Fibroblast of skin of abdomen (primary cell): ENCODE measurements around the gene PLVAP.
"Not testable (repeated sequence)": the region's sequence is repeated elsewhere in the genome, so short reads cannot be mapped to it uniquely, and the experiment has no call there.

ENCODE experiments used
- DNase-seq: peaks from one replicate; pipeline ENCODE4 v3.0.0-alpha.2; 2013

PLVAP gene

DNA sequence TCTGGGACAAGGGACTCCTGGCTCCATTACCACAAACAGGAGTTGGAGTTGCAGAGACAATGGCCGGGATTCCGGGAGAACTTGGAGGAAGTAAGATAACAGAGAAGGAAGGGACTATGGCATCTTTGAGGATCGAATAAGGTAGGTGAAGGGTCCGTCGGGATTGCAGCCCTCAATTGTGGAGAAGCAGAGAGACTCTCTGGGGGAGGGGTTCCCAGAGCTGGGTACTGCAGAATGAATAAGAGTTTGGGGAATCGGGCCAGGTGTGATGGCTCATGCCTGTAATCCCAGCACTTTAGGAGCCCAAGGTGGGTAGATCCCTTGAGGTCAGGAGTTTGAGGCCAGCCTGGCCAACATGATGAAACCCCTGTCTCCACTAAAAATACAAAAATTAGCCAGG is 24.5 kb upstream of the PLVAP start:
- no peak for DNase-seq

DNA sequence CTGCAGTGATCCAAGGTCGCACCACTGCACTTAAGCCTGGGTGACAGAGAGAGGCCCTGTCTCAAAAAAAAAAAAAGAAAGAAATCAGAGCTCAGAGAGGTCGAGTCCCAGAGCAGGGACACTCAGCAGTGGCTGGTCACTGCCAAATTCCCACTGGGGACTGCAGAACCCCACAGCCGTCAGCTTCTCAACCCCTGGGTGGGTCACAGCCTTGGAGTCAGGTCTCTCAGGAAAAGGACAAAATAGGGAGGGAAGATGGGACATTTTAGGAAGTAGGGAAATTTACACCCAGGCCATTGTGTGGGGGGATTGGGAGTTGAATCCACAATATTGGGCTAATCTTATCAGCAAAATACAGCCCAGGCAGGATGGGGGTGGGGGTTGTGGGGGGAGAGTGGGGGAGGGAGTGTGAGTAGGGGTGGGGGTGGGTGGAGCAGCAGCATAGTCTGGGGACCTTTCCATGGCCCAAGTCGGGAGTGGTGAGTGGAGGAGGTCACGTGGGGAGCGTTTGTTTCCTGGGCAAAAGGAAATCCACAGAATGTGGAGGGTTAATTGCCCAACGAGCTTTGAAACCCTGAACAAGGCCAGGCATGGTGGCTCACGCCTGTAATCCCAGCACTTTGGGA is 21.9 kb upstream of the PLVAP start:
- DNase-seq = no peak

DNA sequence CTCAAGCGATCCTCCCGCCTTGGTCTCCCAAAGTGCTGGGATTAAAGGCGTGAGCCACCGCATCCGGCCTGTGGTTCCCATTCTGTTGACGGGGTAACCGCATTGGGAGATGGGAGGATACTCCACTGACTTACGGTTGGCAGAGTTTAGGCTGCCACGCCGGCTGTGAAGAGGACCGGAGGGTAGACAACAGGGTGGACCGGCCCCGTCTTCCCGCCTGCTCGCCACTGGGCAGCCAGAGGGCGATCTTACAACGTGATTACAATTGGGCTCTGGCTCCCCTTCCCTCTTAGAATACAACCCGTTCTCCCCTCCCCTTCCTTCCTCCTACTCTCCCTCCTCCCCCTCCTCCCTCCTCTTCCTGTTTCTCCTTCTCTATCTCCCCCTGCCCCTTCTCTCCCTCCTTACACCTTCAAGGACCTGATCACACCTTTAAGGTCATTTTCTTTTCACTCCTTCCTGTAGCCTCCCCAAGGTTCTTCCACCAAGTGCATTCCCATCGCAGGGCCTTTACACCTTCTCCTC is 17.8 kb upstream of the PLVAP start:
- peak; percentile 36 for DNase-seq

DNA sequence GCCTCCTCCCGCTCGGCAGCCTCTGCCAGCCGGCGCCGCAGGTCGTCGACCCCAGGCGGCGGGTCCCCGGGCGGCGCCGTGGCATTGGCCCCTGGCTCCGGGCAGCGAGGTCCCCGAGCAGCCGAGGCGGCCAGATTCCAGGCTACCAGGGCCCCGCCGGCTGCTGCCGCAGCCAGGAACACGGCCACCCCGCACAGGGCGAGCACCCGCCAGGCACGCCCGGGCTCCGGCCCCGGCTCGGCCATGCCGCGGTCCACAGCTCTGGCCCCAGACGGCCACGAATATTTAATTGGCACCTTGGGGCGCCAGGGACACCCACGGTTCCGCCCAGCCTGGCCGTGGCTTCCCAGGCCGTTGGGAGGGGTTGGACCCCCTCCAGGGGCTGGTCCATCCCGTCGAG is 16.8 kb upstream of the PLVAP start, which contains the start of gene CCDC194:
Gene CCDC194, minus strand, starts transcription at position 283 of the 400 bp plus-strand sequence. Its CDS starts 38 bp downstream, at position 245.
- no peak for DNase-seq

DNA sequence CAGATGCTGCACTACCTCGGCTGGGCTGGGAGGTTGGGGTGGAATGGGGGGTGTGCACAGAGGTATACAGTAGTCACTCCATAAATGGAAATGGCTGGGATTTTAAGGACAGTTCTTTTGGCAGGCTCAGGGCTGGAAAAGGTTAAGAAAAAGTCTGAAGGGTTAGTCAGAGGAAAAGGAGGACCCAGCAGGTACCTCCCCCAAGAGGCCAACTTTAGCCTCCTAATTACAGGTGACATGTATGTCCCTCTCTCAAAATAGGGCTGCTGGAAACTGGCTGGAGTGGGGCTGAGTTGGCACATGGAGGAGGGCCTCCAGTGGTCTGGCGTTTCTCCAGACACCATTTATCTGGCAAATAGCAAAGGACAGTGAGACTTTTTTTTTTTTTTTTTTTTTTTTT is 15.9 kb upstream of the PLVAP start:
- no peak for DNase-seq

DNA sequence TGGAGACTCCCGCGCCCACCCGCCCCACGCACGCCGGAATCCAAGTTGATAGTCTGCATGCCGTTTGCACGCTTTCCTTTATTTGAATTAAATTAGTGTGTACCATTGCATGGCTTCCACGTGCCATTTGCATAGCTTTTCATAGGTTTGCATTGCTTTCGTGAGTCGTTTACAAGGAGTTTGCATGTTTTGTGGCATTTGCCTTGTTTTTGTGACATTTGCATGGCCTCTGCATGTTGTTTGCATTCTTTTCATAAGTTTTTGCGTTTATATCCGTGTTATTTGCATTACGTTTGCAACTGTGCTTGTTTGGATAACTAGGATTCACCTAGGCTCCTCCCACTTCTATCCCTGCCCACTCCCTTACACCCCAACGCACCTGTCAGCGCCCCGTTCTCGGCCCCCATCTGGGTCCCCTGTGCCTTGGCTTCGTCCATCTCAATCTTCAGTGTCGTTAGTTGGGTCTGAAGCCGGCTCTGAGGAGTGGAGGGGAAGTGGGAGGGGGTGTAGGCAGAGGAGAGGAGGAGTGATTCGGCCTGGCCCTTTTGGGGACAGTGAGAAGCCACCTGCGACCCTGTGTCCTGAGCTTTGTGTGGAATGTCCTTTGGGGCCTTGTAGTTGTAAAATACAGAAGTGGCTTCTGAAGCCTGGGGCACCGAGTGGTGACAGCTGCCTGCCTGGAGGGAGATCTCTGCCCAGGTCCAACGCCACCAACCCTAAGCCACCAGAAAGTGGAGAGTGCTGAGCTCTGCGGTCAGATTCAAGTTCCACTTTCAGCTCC is 14.4 kb upstream of the PLVAP start:
- DNase-seq = no peak

DNA sequence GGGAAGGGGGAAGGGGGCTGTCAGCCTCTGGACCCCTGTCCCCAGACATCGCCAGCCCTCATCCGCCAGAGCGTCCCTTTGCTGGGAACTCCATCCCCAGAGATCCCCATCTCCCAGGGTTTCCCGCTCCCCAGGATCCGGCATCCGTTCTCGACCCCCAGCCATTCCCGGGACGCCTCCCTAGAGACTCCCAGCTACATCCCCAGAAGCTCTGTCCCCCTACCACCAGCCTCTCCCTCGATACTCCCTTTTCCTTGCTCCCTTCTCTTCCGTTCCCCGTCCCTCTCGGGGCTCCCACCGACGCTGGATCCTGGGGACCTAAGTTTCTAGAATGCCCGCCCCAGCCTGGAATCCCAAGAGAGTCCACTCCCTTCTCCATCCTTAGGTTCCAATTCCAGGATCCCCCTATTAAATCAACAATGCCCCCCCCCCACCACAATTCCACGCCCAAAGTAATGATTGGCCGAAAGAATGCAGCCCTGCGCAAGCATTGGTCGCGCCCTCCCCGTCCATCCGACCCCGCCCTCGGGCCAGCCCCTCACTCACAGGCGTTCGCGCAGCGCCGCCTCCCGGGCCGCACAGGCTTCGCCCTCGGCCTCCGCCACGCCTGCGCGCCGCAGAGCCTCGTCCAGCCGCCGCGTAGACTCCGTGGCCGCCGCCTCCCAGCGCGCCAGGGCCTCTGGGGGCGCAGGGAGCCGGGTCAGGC is 13.7 kb upstream of the PLVAP start:
- DNase-seq = peak; percentile 91

DNA sequence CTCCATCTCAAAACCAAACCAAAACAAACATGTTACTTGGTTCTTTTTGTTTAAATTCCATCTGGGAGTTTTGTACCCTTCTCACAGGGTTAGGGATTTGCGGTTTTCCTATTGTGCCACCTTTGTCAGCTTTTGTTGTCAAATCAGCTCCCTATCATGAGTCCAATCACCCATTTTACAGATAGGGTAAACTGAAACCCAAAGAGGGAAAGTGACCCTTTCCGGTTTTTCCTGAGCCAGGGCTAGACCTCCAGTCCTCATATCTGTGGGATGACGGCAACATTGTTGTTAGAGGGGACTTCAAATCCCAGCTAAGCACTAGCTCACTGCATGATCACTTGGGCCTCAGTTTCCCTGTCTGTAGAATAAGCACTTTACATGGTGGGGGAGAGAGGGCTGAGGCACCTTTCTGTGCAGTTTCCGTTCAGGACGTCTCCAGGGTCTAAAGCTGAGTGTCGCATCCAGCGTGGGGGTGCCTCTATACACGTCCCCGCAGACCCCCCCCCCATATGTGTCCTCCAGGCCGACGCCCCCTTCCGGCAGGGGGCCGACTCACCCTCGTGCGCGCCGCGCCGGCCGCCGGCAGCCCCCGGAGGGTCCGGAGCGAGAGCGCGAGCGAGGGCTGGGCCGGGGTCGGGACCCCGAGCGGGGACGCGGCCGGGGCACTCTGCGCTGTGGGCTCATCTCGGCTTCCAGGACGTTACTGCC is 13.0 kb upstream of the PLVAP start:
- DNase-seq = no peak

DNA sequence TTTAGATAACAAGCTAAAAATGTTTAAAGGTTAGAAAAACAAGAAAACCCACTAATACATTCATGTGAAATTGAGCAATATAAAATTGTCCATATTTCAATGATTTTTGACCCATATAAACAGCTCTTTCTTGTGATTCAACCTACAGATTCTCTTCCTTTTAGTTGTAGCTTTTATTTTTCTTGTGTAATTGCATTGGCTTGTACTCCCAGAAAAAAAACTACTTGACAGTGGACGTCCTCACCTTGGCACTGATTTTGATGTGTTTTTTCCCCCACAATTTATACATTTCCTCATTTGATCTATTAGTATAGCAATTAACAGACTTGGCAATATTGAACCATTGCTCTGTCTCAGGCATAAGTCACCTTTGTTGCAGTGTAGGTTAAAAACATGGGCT is 12.1 kb upstream of the PLVAP start:
- DNase-seq = no peak

DNA sequence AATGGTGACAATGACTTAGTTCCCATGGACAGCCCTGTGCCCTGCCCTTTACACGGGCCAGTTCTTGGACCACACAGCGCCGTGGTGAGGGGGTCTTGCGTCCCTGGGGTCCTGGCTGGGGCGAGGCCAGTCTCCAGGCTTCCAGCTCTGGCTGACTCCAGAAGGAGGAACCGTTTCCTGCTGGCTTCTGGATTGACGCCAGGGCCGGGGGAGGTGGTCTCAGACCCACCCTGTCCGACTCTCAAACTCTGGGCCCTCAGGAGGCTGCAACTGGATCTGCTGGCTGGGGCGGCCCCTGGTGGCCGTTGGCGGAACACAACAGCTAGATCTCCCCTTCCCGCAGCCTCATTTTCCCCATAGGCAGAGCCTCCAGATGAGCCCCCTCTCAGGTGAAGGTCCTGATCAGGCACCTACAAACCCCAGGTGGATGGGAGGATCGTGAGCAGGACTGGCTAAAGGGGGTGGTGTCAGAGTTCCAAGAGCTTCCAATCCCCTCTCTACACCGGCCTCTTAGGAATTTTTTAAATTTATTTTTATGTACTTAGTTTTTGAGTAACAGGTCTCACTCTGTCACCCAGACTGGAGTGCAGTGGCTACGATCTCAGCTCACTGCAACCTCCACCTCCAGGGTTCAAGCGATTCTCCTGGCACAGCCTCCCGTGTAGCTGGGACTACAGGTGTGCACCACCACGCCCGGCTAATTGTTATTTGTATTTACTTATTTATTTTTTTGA is 8.9 kb upstream of the PLVAP start:
- DNase-seq = peak; percentile 55

DNA sequence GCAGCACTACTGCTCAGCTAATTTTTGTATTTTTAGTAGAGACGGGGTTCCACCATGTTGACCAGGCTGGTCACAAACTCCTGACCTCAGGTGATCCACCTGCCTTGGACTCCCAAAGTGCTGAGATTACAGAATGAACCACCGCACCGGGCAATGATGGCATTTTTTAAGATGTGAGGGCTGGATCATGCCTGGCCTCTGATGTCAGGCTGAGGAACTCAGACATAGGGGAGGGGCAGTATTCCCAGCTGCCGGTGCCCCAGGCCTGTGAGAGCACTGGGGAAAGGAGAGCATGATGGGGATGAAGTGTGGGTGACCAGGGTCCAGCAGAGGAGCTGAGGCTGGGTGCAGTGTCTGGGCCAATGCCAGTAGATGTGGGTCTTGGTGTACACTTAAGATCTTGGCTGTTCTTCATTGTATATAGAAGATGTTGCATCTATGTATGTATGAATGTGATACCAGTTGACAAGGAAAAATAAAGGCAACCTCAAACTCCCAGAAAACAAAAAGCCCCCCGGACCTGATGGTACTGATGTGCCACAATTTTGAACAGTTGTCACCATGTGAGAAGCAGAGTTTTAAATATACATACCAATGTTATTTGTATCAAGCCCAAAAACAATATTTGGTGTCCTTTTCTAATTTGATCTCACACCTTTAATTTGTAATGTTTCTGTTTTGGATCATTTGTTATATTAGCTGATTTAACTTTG is 3.4 kb upstream of the PLVAP start:
- no peak for DNase-seq

DNA sequence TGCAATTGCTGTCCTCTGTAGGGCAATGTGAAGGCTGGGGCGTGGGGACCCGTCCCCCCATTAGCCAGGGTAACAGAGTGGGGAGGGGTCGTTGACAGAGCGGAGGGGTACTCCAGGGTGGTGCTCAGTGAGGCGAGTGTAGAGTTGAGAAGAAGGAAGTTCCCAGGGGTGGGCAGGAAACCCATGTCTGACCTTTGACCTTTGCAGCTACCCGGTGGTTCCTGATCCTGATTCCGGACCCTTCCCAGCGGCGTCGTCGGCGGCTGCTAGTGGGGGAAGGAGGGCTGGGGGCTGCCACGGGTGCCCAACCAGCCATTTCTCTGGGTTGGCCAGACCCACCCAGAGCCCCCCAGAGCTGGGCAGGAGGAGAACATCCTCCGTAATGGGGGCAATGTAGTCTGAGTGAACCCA is 2.1 kb upstream of the PLVAP start:
- no peak for DNase-seq

DNA sequence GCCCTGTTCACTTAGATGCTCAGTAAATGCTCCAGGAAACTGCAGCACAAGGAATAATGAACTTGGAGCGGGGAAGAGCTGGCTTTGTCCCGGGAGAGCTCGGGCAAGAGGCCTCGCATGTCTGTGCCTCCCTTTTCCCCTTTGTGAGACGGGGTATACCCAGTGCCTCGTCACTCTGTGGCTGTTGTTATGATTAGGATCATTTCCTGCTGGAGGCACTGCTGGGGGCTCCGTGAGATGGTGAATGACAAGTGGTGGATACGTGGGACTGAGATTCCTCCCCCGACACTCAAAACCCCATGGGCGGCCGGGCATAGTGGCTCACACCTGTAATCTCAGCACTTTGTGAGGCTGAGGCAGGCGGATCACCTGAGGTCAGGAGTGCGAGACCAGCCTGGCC is 1.1 kb upstream of the PLVAP start:
- no peak for DNase-seq

DNA sequence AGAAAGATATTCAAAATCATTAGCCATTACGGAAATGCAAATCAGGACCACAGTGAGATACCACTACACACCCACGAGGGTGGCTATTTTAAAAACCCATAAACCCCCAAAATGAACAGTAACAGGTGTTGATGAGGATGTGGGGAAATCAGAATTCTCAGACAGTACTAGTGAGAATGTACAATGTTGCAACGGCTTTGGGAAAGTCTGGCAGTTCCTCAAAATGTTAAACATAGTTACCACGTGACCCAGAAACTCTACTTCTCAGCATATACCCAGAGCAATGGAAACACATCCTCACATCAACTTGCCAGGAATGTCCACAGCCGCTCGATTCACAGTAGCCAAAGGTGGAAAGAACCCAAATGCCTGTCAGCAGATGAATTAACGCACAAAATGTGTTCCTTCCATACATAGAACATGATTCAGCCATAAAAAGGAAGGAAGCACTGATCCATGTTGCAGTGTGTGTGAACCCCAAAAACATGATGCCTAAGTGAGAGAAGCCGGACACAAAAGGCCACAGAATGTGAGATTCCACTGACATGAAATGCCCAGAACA is 7.0 kb downstream of the PLVAP start:
- DNase-seq = peak; percentile 56

DNA sequence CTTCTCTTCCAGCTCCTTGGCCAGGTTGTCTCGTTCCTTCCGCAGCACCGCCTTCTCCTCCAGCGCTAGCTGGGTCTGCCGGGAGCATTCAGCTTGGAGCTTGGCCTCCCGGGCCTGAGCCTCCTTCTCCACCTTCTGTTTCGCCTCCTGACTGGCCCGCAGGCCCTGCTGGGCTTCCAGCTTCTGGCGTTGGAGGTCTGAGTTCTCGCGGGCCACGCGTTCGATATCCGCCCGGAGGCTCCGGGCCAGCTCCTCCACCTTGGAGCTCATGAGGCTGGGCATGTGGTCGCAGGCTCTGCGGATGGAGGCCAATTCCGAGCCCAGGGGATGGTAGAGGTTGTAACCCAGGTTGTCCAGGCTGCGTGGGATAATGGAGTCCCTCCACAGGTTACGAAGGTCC is 11.8 kb downstream of the PLVAP start:
- no peak for DNase-seq

DNA sequence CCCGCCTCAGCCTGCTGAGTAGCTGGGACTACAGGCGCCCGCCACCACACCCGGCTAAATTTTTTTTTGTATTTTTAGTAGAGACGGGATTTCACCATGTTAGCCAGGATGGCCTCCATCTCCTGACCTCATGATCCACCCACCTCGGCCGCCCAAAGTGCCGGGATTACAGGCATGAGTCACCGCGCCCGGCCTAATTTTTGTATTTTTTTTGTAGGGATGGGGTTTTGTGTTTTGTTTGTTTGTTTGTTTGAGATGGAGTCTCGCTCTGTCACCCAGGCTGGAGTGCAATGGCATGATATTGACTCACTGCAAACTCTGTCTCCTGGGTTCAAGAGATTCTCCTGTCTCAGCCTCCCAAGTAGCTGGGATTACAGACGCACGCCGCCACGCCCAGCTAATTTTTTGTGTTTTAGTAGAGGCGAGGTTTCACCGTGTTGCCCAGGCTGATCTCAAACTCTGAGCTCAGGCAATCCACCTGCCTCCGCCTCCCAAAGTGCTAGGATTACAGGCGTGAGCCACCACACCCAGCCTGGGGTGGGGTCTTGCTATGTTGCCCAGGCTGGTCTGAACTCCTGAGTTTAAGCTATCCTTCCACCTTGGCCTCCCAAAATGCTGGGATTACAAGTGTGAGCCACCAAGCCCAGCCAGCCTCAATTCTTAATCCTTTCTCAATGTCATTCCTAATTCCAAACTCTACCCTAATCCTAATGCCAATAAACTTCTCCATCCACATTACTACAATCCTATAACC is 13.1 kb downstream of the PLVAP start:
- DNase-seq = not testable (repeated sequence)

DNA sequence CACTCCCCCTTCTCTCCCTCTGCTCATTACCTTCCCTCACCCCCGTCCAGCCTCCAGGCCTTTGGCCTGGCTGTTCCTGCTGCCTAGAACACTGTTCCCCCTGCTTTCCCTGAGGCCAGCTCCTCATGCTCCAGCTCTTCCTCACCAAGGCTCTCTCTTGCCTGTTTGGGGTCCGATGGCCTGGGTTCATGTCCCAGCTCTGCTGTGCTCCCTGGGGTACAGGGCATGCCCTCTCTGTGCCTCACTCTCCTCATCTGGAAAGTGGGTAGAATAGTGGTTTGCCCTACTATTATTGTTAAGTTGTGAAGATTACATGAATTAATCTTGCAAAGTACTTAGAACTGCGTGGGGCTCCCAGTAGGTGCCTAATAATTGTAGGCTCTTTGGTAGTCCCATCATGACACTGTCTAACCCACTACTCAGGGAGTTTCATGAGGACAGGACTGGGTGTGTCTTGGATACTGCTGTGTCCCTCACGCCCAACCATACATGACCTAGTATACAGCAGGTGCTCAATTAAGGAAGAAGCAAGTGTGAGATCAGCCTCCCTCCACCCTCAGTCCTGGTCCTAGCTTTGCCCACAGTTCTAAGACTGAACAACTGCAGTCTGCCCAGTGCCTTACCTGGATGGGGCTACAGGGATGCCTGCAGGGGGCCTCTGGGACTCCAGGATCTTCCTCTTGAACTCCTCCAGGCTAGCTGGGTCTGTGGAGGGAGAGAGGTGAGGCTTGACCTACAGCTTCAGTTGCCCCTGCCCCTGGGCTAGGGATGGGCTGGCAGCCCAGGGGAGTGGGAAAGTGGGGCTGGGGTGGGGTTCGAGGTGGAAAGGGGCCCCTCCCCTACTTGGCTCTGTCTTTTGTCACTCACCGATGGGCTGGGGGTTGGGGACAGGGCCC is 17.0 kb downstream of the PLVAP start:
- no peak for DNase-seq

DNA sequence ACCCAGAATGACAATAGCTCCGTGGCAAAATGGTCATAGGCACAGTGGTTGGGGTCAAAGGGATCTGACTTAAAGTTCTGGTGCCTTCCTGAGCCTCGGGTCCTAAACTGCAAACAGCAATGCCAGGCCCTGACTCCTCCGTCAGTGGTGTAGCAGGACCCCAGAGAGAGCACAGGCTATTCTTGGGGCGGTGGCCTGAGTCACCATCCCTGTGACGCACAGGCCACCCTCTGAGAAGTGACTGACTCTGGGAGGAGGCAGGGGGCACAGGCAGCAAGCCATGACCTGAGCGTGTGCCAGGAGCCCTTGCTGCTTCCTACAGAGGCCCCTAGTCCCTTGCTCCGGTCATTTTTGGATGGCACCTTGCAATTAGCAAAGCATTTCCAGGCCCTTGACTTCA is 18.7 kb downstream of the PLVAP start:
- no peak for DNase-seq

DNA sequence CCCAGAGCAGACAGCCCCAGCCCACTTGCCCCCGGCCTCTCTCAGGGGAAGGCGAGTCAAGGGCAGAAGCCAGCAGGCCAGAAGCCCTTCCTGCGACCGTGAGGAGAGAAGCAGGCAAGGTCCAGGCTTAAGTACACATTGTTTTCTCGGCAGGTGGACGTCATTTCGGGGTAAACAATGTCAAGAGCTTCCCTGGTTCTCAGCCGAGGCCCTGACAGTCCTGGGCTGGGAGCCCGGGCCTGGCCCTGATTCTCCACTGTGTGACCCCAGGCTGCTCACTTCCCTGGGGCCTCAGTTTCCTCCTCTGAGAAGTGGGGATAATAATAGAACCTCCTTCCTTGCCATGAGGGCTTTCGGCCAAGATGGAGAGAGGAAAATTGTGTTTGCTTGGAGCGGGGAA is 19.4 kb downstream of the PLVAP start:
- no peak for DNase-seq
